Measurements from ENCODE around the gene CAPN1. TPM values are rescaled to one million over a fixed set of nuclear protein-coding genes. Genes with fewer than 3 reads are reported as not detected.

Gene CAPN1
- total RNA-seq, 2 experiments from 2014 or later: 164 to 167 TPM

DNA sequence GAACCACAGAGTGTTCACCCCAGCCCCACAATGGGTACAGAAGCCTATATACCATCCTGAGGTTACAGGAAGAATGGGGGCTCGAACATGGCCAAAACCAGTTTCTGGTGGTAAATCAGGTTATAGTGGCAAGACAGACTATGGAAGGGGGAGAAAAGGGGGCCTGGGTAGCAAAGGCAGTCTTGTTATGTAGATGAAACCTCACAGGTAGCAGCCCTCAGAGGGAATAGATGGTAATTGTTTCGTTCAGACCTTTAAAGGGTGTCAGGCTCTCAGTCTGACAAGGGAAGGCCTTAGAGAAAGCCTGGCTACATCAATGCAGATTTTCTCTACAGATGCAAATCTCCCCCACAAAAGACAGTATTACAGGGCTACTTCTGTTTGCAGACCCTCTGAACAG lies 3.4 kb downstream of the CAPN1 start:
- Mint-ChIP-seq H3K27ac (no peak overlapping the region), H3K27me3 (no peaks in the 10 kb centered on the region), H3K9me3 (no peaks in the 10 kb centered on the region), H3K4me3 (no peak overlapping the region), H3K36me3 (ENCODE audit: low read depth) (peaks cover 38% of the 10 kb centered on the region), H3K4me1 (peaks cover 25% of the 10 kb centered on the region)
- POLR2A ChIA-PET: no interaction called here
- CTCF ChIA-PET: no interaction called here
- no peak for DNase-seq

DNA sequence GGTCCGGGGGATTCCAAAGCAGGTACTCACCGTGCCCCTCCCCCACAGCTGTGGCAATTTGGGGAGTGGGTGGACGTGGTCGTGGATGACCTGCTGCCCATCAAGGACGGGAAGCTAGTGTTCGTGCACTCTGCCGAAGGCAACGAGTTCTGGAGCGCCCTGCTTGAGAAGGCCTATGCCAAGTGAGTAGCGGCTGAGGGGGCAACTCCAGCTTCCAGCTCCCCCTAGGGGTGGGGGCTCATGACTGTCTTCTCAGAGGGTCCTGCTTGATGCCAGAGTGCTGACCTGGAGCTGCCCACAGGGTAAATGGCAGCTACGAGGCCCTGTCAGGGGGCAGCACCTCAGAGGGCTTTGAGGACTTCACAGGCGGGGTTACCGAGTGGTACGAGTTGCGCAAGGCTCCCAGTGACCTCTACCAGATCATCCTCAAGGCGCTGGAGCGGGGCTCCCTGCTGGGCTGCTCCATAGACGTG lies 4.2 kb downstream of the CAPN1 start:
- ChIA-PET POLR2A (interaction anchor here (1.0 kb wide), 1 partner anchor 76 kb away, joined by 3 read pairs; the partner anchor contains the start of gene POLA2), CTCF (no interaction called here)
- H3K9me3 Mint-ChIP-seq: no peaks in the 10 kb centered on the region
- H3K4me1 Mint-ChIP-seq: peaks cover 22% of the 10 kb centered on the region
- no peaks in the 10 kb centered on the region for H3K27me3 Mint-ChIP-seq
- H3K27ac Mint-ChIP-seq: no peak overlapping the region
- H3K4me3 Mint-ChIP-seq: no peak overlapping the region
- H3K36me3 Mint-ChIP-seq (ENCODE audit: low read depth): peaks cover 43% of the 10 kb centered on the region
- DNase-seq: no peak

DNA sequence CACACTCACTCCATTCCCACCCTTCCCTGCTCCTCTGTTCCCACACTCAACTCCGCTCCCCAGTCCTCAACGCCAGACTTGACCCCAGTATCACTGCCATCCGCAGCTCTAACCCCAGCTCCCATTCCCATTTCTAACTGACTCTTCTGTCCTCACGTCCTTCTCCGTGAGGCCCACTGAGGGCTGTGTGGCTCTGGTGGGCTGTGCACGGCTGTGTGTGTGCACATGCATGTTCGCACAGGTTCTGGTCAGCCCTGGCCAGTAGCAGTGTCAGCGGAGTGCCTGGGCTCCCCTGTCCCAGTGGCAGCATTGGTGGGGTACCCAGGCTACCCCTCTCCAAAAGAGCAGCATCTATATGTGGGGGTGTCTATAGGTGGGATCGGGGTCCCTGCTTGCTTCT lies 5.0 kb downstream of the CAPN1 start:
- POLR2A ChIA-PET: no interaction called here
- CTCF ChIA-PET: no interaction called here
- H3K4me3 Mint-ChIP-seq: no peak overlapping the region
- DNase-seq: no peak
- no peaks in the 10 kb centered on the region for H3K27me3 Mint-ChIP-seq
- H3K4me1 Mint-ChIP-seq: peaks cover 19% of the 10 kb centered on the region
- no peaks in the 10 kb centered on the region for H3K9me3 Mint-ChIP-seq
- H3K27ac Mint-ChIP-seq: no peak overlapping the region
- peaks cover 46% of the 10 kb centered on the region for H3K36me3 Mint-ChIP-seq (ENCODE audit: low read depth)

DNA sequence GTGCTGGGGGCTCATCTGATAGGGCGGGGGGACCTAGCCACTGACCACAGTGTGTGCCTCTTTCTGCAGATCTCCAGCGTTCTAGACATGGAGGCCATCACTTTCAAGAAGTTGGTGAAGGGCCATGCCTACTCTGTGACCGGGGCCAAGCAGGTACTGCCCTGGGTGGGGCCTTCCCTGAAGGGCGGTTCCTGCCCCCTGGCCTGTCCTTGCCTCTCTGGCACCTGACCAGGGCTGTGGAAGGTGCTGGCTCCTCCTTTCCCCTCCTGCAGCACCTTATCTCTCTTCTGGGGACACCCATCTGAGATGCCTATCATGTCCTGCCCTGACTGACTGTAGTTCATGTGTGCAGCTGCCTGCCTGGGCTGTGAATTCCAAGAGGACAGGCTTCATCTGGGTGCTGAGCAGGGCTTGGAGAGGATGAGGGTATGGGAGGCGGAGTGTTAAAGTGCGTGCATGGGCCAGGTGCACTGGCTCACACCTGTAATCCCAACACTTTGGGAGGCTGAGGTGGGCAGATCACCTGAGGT lies 5.5 kb downstream of the CAPN1 start:
- POLR2A ChIA-PET: no interaction called here
- Mint-ChIP-seq H3K27me3 (no peaks in the 10 kb centered on the region), H3K4me3 (no peak overlapping the region), H3K4me1 (peaks cover 19% of the 10 kb centered on the region), H3K9me3 (no peaks in the 10 kb centered on the region), H3K36me3 (ENCODE audit: low read depth) (peaks cover 48% of the 10 kb centered on the region), H3K27ac (no peak overlapping the region)
- CTCF ChIA-PET: no interaction called here
- no peak for DNase-seq

DNA sequence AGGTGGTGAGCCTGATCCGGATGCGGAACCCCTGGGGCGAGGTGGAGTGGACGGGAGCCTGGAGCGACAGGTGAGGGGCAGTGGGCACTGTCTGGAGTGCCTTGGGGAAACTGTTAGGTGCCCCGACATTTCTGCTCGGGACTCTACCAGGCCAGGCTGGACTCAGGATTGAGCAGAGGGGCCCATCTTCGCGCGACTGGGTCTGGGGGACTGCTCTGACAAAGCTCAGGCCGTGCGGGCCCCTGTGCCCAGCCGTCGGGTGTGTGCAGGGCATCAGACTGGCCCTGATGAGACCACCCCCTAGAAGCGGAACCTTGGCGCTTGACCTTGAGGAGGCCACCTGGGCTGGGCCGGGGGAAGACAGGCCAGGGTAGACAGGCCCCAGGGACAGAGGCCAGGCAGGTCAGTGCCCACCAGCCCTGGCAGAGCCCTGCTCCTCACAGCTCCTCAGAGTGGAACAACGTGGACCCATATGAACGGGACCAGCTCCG lies 6.3 kb downstream of the CAPN1 start:
- no peaks in the 10 kb centered on the region for H3K27me3 Mint-ChIP-seq
- no peak for DNase-seq
- POLR2A ChIA-PET: no interaction called here
- peaks cover 47% of the 10 kb centered on the region for H3K36me3 Mint-ChIP-seq (ENCODE audit: low read depth)
- peaks cover 13% of the 10 kb centered on the region for H3K4me1 Mint-ChIP-seq
- H3K9me3 Mint-ChIP-seq: no peaks in the 10 kb centered on the region
- no peak overlapping the region for H3K27ac Mint-ChIP-seq
- no peak overlapping the region for H3K4me3 Mint-ChIP-seq
- CTCF ChIA-PET: interaction anchor here (0.6 kb wide), 1 partner anchor 233 kb away, joined by 3 read pairs; no protein-coding TSS in a partner anchor

DNA sequence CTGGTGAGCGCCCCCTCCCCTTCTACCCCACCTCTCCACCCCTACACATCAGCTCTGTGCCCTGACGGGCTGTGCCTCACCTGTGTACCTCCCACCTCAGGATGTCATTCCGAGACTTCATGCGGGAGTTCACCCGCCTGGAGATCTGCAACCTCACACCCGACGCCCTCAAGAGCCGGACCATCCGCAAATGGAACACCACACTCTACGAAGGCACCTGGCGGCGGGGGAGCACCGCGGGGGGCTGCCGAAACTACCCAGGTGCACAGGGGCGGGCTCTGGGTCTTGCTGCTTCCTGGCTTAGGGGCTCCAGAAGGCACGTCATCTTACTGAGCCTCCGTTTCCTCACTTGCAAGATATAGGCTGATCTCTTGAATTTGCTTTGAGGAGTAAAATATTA lies 6.8 kb downstream of the CAPN1 start:
- no peak overlapping the region for H3K27ac Mint-ChIP-seq
- peaks cover 49% of the 10 kb centered on the region for H3K36me3 Mint-ChIP-seq (ENCODE audit: low read depth)
- no peak overlapping the region for H3K4me3 Mint-ChIP-seq
- no peaks in the 10 kb centered on the region for H3K9me3 Mint-ChIP-seq
- H3K27me3 Mint-ChIP-seq: no peaks in the 10 kb centered on the region
- no peak for DNase-seq
- H3K4me1 Mint-ChIP-seq: peaks cover 10% of the 10 kb centered on the region
- ChIA-PET CTCF (interaction anchor here (0.6 kb wide), 1 partner anchor 233 kb away, joined by 3 read pairs; no protein-coding TSS in a partner anchor), POLR2A (no interaction called here)

DNA sequence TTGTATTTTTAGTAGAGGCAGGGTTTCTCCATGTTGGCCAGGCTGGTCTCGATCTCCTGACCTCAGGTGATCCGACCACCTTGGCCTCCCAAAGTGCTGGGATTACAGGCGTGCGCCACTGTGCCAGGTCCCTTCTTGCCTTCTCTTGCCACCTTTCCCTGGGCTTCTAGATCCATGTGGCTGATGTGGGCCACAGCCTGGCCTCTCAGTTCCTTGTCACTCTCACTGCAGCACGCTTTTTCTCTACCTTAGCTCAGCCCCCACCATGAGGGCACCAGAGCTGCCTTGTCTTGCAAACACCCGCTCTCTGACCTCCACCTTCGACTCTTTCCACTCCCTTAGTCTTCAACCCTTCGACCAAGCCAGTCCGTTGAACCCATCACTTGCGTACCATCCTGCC lies 7.5 kb downstream of the CAPN1 start:
- ChIA-PET CTCF (interaction anchor here (1.0 kb wide), 1 partner anchor 36 kb away, joined by 3 read pairs; no protein-coding TSS in a partner anchor), POLR2A (no interaction called here)
- Mint-ChIP-seq H3K27ac (no peak overlapping the region), H3K36me3 (ENCODE audit: low read depth) (peaks cover 47% of the 10 kb centered on the region), H3K9me3 (no peaks in the 10 kb centered on the region), H3K4me3 (no peak overlapping the region), H3K4me1 (peaks cover 5% of the 10 kb centered on the region), H3K27me3 (no peaks in the 10 kb centered on the region)
- DNase-seq: no peak

DNA sequence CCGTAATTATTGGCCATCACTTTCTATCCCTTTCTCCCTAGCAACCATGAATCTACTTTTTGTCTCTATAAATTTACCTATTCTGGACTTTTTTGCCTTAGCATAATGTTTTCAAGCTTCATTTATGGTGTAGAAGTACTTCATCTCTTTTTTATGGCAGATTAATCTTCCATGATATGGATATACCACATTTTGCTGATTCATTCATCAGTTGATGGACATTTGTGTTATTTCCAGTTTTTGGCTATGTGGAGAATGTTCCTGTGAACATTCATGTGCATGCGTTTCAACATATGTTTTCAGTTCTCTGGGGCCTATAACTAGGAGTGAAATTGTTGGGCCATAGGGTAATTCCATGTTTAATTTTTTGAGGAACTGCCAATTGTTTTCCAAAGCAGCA lies 12.8 kb downstream of the CAPN1 start:
- Mint-ChIP-seq H3K4me3 (no peak overlapping the region), H3K36me3 (ENCODE audit: low read depth) (peaks cover 48% of the 10 kb centered on the region)

DNA sequence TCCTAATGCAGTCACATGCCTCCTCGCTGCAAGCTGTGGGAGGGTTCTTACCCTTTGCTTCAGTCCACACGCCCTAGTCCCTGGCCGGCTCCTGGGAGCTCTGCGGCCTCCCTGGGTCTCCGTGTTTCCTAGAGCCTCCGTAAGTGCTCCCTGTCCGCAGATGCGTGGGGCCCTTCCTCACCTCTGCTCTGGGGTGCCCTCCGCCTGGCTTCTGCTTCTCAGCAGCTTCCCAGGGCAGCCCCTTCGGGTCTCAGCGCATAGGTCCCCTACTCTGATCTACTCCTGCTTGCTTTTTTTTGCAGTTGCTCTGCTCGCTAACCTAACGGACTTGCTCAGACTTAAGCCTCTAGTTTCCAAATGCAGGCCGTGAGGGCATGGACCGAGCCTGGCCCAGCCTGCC lies 22.4 kb downstream of the CAPN1 start:
- POLR2A ChIA-PET: interaction anchor here (1.4 to 1.6 kb wide), 2 partner anchors 58 to 304 kb away, joined by 3 to 4 read pairs; partner anchors contain the start of gene POLA2
- Mint-ChIP-seq H3K4me3 (no peak overlapping the region), H3K27me3 (no peaks in the 10 kb centered on the region), H3K27ac (no peak overlapping the region), H3K4me1 (peaks cover 4% of the 10 kb centered on the region), H3K9me3 (no peaks in the 10 kb centered on the region), H3K36me3 (ENCODE audit: low read depth) (peaks cover 40% of the 10 kb centered on the region)
- DNase-seq: no peak
- CTCF ChIA-PET: interaction anchor here (1.3 kb wide), 1 partner anchor 9 kb away, joined by 4 read pairs; no protein-coding TSS in a partner anchor

More for the DNA sequence above, 12.8 kb downstream of the CAPN1 start:
- H3K9me3 Mint-ChIP-seq: no peaks in the 10 kb centered on the region
- H3K27me3 Mint-ChIP-seq: no peaks in the 10 kb centered on the region
- H3K27ac Mint-ChIP-seq: no peak overlapping the region
- DNase-seq: no peak
- CTCF ChIA-PET: no interaction called here
- H3K4me1 Mint-ChIP-seq: no peaks in the 10 kb centered on the region
- POLR2A ChIA-PET: no interaction called here

DNA sequence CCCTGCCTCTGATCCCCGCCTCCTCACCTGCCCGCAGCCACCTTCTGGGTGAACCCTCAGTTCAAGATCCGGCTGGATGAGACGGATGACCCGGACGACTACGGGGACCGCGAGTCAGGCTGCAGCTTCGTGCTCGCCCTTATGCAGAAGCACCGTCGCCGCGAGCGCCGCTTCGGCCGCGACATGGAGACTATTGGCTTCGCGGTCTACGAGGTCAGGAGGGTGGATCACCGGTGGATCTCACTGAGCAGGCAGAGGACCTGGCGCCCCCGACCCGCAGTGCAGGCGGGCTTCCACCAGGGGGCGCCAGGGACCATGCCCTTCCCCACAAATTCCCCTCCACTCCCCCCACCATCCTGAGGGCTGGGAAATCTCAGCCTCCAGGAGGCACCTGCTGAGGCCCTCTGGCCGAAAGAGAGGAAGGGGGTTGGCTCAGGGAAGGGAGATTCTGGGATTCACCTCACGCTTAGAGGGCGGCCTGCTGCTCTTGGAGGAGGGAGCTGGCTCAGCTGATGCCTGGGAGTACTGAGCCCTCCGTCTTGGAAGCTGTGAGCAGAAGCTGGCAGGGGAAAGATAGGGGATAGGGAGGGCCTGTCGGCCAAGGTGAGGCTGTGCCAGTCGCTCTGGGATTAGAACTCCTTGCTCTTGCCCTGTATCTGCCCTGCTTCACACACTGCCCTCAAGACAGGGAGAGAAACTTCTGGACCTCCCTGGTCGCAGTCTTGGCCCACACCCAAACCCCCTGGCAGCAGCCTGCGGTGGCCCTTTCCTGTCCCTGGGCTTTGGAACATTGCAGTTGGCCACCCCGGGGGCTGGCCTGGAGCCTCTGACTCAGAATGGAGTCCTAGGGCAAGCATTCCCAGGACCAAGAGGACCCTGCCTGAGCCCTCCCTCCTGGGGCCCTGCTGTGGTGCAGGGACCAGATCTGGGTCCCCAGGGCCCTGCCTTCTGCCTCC lies 23.2 kb downstream of the CAPN1 start:
- DNase-seq: peak; percentile 51
- no peak overlapping the region for H3K27ac Mint-ChIP-seq
- peaks cover 37% of the 10 kb centered on the region for H3K36me3 Mint-ChIP-seq (ENCODE audit: low read depth)
- no peaks in the 10 kb centered on the region for H3K27me3 Mint-ChIP-seq
- ChIA-PET CTCF (interaction anchor here (0.7 to 2.4 kb wide), 8 partner anchors 15 to 313 kb away, joined by 3 to 17 read pairs (median 4); partner anchors contain the start of gene CDC42EP2), POLR2A (interaction anchor here (1.0 to 1.6 kb wide), 4 partner anchors 8 to 303 kb away, joined by 3 to 4 read pairs (median 4); partner anchors contain the start of gene POLA2)
- peaks cover 7% of the 10 kb centered on the region for H3K4me1 Mint-ChIP-seq
- H3K4me3 Mint-ChIP-seq: no peak overlapping the region
- H3K9me3 Mint-ChIP-seq: no peaks in the 10 kb centered on the region

DNA sequence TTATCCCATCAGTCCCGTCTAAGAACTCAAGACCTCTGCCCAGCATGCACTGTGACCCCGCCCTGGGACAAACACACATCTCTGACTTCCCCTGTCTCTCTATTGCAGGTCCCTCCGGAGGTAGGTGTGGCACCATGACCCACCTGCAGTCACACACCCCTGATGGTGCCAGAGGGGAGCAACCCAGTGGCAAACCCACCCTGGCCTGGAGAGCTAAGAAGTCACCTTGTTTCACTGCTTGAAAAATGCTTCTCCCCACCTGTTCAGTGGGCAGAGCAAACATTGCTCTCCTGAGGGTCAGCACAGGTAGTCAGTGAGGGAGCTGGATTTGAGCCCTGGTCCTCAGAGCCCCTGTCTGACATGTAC lies 23.9 kb downstream of the CAPN1 start:
- H3K36me3 Mint-ChIP-seq (ENCODE audit: low read depth): peaks cover 38% of the 10 kb centered on the region
- CTCF ChIA-PET: interaction anchor here (0.6 to 2.4 kb wide), 10 partner anchors 8 to 312 kb away, joined by 3 to 17 read pairs (median 4); partner anchors contain the start of gene CDC42EP2
- H3K4me3 Mint-ChIP-seq: no peak overlapping the region
- POLR2A ChIA-PET: interaction anchor here (1.0 to 1.3 kb wide), 2 partner anchors 9 to 111 kb away, joined by 3 to 4 read pairs; no protein-coding TSS in a partner anchor
- no peak for DNase-seq
- H3K4me1 Mint-ChIP-seq: peaks cover 7% of the 10 kb centered on the region
- no peaks in the 10 kb centered on the region for H3K9me3 Mint-ChIP-seq
- no peak overlapping the region for H3K27ac Mint-ChIP-seq
- no peaks in the 10 kb centered on the region for H3K27me3 Mint-ChIP-seq

DNA sequence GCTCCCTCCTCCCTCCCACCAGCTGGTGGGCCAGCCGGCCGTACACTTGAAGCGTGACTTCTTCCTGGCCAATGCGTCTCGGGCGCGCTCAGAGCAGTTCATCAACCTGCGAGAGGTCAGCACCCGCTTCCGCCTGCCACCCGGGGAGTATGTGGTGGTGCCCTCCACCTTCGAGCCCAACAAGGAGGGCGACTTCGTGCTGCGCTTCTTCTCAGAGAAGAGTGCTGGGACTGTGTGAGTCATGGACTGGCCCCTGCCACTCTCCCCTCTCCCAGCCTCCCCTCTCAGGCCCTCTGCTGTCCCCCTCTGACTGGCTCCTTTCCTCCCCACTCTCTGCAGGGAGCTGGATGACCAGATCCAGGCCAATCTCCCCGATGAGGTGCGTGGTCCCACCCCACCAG lies 24.7 kb downstream of the CAPN1 start:
- Mint-ChIP-seq H3K27ac (no peak overlapping the region), H3K9me3 (no peaks in the 10 kb centered on the region), H3K36me3 (ENCODE audit: low read depth) (peaks cover 43% of the 10 kb centered on the region), H3K4me1 (peaks cover 7% of the 10 kb centered on the region), H3K27me3 (no peaks in the 10 kb centered on the region), H3K4me3 (no peak overlapping the region)
- no peak for DNase-seq
- CTCF ChIA-PET: interaction anchor here (1.4 to 2.4 kb wide), 2 partner anchors 13 to 109 kb away, joined by 3 to 17 read pairs; partner anchors contain the start of gene CDC42EP2
- POLR2A ChIA-PET: no interaction called here

DNA sequence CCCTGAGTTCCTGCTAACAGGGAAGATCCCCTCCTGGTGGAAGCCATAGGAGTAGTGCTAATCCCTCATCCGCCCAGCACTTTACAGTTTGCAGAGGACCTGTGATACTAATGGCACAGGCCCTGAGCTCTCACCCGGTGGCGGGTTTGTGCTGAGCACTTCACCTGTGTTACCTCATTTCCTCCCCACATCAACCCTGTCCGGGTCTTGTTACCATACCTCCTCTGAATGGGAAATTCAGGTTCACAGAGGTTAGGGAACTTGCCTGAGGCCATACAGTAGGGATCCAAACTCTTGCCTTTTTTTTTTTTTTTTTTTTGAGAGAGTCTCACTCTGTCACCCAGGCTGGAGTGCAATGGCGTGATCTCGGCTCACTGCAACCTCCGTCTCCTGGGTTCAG lies 25.2 kb downstream of the CAPN1 start:
- no peaks in the 10 kb centered on the region for H3K9me3 Mint-ChIP-seq
- no peak overlapping the region for H3K4me3 Mint-ChIP-seq
- peaks cover 43% of the 10 kb centered on the region for H3K36me3 Mint-ChIP-seq (ENCODE audit: low read depth)
- no peak for DNase-seq
- H3K4me1 Mint-ChIP-seq: peaks cover 7% of the 10 kb centered on the region
- no peak overlapping the region for H3K27ac Mint-ChIP-seq
- ChIA-PET CTCF (interaction anchor here (1.4 to 2.4 kb wide), 2 partner anchors 13 to 109 kb away, joined by 3 to 17 read pairs; partner anchors contain the start of gene CDC42EP2), POLR2A (no interaction called here)
- H3K27me3 Mint-ChIP-seq: no peaks in the 10 kb centered on the region

All from activated CD4-positive, alpha-beta memory T cell treated with anti-CD3 and anti-CD28 coated beads, Interleukin-2, amount 10 ng/mL, durations not matched to agents 7 days and 5 days (primary cell).